Measurements from ENCODE around the gene FGFR4. TPM values are rescaled to one million over a fixed set of nuclear protein-coding genes. Genes with fewer than 3 reads are reported as not detected.
"Not testable (repeated sequence)": the region's sequence is repeated elsewhere in the genome, so short reads cannot be mapped to it uniquely, and the experiment has no call there.

FGFR4 gene
- polyA plus RNA-seq, 1 of the 3 experiments (the other 2 are of a cell fraction), result 5.6 TPM

DNA sequence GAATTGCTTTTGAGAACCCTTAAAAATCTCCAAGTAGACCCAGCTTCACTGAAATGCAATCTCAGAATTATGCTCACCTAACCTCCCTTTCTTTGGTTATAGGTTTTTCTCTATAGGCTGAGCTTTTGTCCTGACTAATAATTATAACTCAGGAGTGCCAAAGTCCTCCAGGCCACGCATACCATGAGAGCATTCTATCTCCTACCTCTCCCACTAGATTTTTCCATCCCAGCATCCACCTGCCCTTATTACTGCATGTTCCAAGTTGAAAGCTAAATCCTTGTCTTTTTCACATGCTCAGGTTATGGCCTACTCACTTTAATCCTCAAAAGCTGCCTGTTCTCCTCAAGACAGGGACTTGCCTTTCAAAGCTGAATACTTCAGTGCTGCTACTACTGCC, 42.1 kb upstream of the FGFR4 start:
- Histone ChIP-seq H3K36me3 (replicated peaks in 1 of 2; ENCODE audit: control insufficient read depth in 1 of 2, insufficient read depth in 2 of 2, low read length in 1 of 2) (peaks cover 29 to 45% of the 10 kb centered on the region in 2 experiments), H3K4me3 (ENCODE audit: low read depth in 2 of 2, low read length in 1 of 2) (no peak overlapping the region), H3K4me1 (ENCODE audit: control insufficient read depth in 1 of 2, insufficient read depth in 2 of 2, low read depth in 1 of 2, low read length in 1 of 2) (no peaks in the 10 kb centered on the region), H2AFZ (ENCODE audit: low read depth) (no peak overlapping the region), H3K9me3 (no peaks in the 10 kb centered on the region), H3K79me2 (ENCODE audit: insufficient read depth) (0 out of 2 replicates have a peak, but pooled peaks cover 4% of the 10 kb centered on the region), H3K9me2 (no peaks in the 10 kb centered on the region), H4K20me1 (ENCODE audit: insufficient read depth) (no peaks in the 10 kb centered on the region), H3K4me2 (no peak overlapping the region), H3F3A (replicated peaks; ENCODE audit: insufficient read depth) (peaks cover 5% of the 10 kb centered on the region), H3K27me3 (ENCODE audit: insufficient read depth) (no peaks in the 10 kb centered on the region), H3K9ac (no peak overlapping the region), H3K27ac (ENCODE audit: low read depth in 2 of 2, low read length in 1 of 2) (no peak overlapping the region)
- CTCF ChIA-PET, result interaction anchor here (0.8 to 1.0 kb wide), 2 partner anchors 22 to 90 kb away, joined by 3 read pairs; partner anchors contain the start of gene ZNF346
- TF ChIP-seq EP300 (IDR thresholded peaks at IDR 0.05; ENCODE audit: borderline replicate concordance in 1 of 2, low read depth in 1 of 2, low read length in 1 of 2) (no peak), FOXJ3 (CRISPR knock-in tag; IDR thresholded peaks at IDR 0.05) (no peak)
- 100% methylated on average over 1 of the region's 1 CpG for WGBS (ENCODE audit: low lambda C conversion rate)
- DNase-seq, result no peak
- POLR2A ChIA-PET, result interaction anchor here (0.6 kb wide), 1 partner anchor 222 kb away, joined by 3 read pairs; no protein-coding TSS in a partner anchor

DNA sequence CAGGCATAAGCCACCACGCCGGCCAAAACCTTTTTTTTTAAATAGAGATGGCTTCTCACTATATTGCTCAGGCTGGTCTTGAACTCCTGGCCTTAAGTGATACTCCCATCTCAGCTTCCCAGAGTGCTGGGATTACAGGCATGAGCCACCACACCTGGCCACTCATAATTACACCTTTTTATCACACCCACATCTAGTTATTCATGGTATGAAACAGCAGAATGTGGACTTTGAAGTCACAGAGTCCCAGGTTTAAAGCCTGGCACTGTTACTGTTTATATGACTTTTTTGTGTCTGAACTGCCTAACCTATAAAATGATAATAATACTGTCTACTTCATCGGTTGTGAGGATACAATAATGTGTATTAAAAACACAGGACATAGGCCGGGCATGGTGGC, 41.1 kb upstream of the FGFR4 start:
- ChIA-PET POLR2A (no interaction called here), CTCF (interaction anchor here (0.8 to 1.8 kb wide), 2 partner anchors 23 to 26 kb away, joined by 3 to 5 read pairs; partner anchors contain the start of gene ZNF346)
- no peak overlapping the region for H2AFZ ChIP-seq (ENCODE audit: low read depth)
- no peaks in the 10 kb centered on the region for H4K20me1 ChIP-seq (ENCODE audit: insufficient read depth)
- no peaks in the 10 kb centered on the region for H3K27me3 ChIP-seq (ENCODE audit: insufficient read depth)
- DNase-seq, result no peak
- H3K4me3 ChIP-seq (ENCODE audit: low read depth in 2 of 2, low read length in 1 of 2), result no peak overlapping the region
- no peaks in the 10 kb centered on the region for H3K79me2 ChIP-seq (ENCODE audit: insufficient read depth)
- WGBS (ENCODE audit: low lambda C conversion rate), result 89% methylated on average over 4 of the region's 4 CpGs
- H3K27ac ChIP-seq (ENCODE audit: low read depth in 2 of 2, low read length in 1 of 2), result no peak overlapping the region
- peaks cover 5% of the 10 kb centered on the region for H3F3A ChIP-seq (replicated peaks; ENCODE audit: insufficient read depth)
- H3K4me2 ChIP-seq, result no peak overlapping the region
- no peaks in the 10 kb centered on the region for H3K9me3 ChIP-seq
- H3K4me1 ChIP-seq (ENCODE audit: control insufficient read depth in 1 of 2, insufficient read depth in 2 of 2, low read depth in 1 of 2, low read length in 1 of 2), result no peaks in the 10 kb centered on the region
- no peaks in the 10 kb centered on the region for H3K9me2 ChIP-seq
- TF ChIP-seq MXI1 (IDR thresholded peaks at IDR 0.05; ENCODE audit: low read depth, low read length) (no peak), JUND (IDR thresholded peaks at IDR 0.05) (no peak), SIN3A (IDR thresholded peaks at IDR 0.05; ENCODE audit: borderline replicate concordance, low read depth, low read length) (no peak), CHD2 (IDR thresholded peaks at IDR 0.05; ENCODE audit: low read length, partially characterized antibody) (no peak)
- TF ChIP-seq, protein P1, sequence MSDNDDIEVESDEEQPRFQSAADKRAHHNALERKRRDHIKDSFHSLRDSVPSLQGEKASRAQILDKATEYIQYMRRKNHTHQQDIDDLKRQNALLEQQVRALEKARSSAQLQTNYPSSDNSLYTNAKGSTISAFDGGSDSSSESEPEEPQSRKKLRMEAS (IDR thresholded peaks at IDR 0.05; ENCODE audit: low read depth), result no peak
- H3K36me3 ChIP-seq (replicated peaks in 1 of 2; ENCODE audit: control insufficient read depth in 1 of 2, insufficient read depth in 2 of 2, low read length in 1 of 2), result peaks cover 35 to 45% of the 10 kb centered on the region in 2 experiments
- no peak overlapping the region for H3K9ac ChIP-seq

DNA sequence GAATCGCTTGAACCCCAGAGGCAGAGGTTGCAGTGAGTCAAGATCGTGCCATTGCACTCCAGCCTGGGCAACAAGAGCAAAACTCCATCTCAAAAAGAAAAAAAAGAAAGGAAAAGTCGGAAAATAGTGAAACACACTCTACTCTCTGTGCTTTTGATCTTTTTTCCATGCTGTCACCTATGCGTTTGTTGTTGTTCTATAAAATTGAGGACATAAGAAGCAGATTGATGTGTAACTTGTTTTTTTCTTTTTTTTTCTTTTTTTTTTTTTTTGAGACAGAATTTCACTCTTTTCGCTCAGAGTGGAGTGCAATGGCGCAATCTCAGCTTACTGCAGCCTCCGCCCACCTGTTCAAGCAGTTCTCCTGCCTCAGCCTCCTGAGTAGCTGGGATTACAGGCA, 38.2 kb upstream of the FGFR4 start:
- H3K79me2 ChIP-seq (ENCODE audit: insufficient read depth); H2AFZ ChIP-seq (ENCODE audit: low read depth); CTCF ChIA-PET; H3K27me3 ChIP-seq (ENCODE audit: insufficient read depth); DNase-seq; H3F3A ChIP-seq (replicated peaks; ENCODE audit: insufficient read depth); H3K9ac ChIP-seq; H3K9me3 ChIP-seq; H3K4me2 ChIP-seq; H4K20me1 ChIP-seq (ENCODE audit: insufficient read depth); H3K4me3 ChIP-seq (ENCODE audit: low read depth in 2 of 2, low read length in 1 of 2); H3K9me2 ChIP-seq; POLR2A ChIA-PET; H3K4me1 ChIP-seq (ENCODE audit: control insufficient read depth in 1 of 2, insufficient read depth in 2 of 2, low read depth in 1 of 2, low read length in 1 of 2); H3K27ac ChIP-seq (ENCODE audit: low read depth in 2 of 2, low read length in 1 of 2): not testable (repeated sequence)
- H3K36me3 ChIP-seq (replicated peaks in 1 of 2; ENCODE audit: control insufficient read depth in 1 of 2, insufficient read depth in 2 of 2, low read length in 1 of 2), result peaks cover 38 to 46% of the 10 kb centered on the region in 2 experiments
- WGBS (ENCODE audit: low lambda C conversion rate), result 96% methylated on average over 7 of the region's 7 CpGs
